Stomach (tissue), 9 donors: ENCODE results near the gene PLA2G4F. TPM values are rescaled to one million over a fixed set of nuclear protein-coding genes. Genes with fewer than 3 reads are reported as not detected.

Source experiments
- DNase-seq, 2 donors: peaks; one replicate each; pipeline versions ENCODE4 v3.0.0 to v3.0.0-alpha.2; 2013 to 2019
- H3K27ac ChIP-seq, 5 donors: fragments of 200-600 bp in 4 of 5; sonication (generic) in 4 of 5; one replicate each; pipeline ENCODE4 v1.5.1; 2013 to 2019; ENCODE audit warnings: mild to moderate bottlenecking in 1 of 5, moderate library complexity in 1 of 5
- H3K27me3 ChIP-seq, 3 donors: fragments of 200-600 bp; sonication (generic); one replicate each; pipeline ENCODE4 v1.5.1; 2017 to 2019; ENCODE audit warnings: mixed run types in 1 of 3
- H3K36me3 ChIP-seq, 4 donors: fragments of 200-600 bp; sonication (generic); 1 replicate in 3 of 4; 2 replicates in 1 of 4; pipeline ENCODE4 v1.5.1; 2016 to 2019
- H3K4me1 ChIP-seq, 4 donors: fragments of 200-600 bp; sonication (generic); one replicate each; pipeline ENCODE4 v1.5.1; 2016 to 2019
- H3K4me3 ChIP-seq, 4 donors: fragments of 200-600 bp; sonication (generic) in 3 of 4; one replicate each; pipeline ENCODE4 v1.5.1; 2016 to 2019; ENCODE audit warnings: mild to moderate bottlenecking in 1 of 4
- H3K9me3 ChIP-seq, 4 donors: fragments of 200-600 bp; sonication (generic); one replicate each; pipeline ENCODE4 v1.5.1; 2016 to 2019
- CTCF ChIP-seq, 7 experiments: fragments of 450-650 bp in 4 of 7; fragments of 200-600 bp in 3 of 7; sonication (generic) in 3 of 7; IDR thresholded peaks; one replicate each; pipeline ENCODE4 v1.5.1; 2016 to 2019; ENCODE audit warnings: antibody characterized with exemption in 7 of 7, control low read depth in 2 of 7, mild to moderate bottlenecking in 1 of 7
- EP300 ChIP-seq: sonication (generic); formaldehyde crosslinking; IDR thresholded peaks from one replicate; pipeline ENCODE4 v1.6.1; 2017; ENCODE audit warnings: antibody characterized with exemption
- POLR2A ChIP-seq, 4 donors: fragments of 450-650 bp; IDR thresholded peaks; one replicate each; pipeline ENCODE4 v1.6.1; 2016; ENCODE audit warnings: antibody characterized with exemption in 4 of 4, control low read depth in 2 of 4, mild to moderate bottlenecking in 1 of 4, moderate library complexity in 1 of 4
- POLR2AphosphoS5 ChIP-seq, 3 donors: sonication (generic); formaldehyde crosslinking; IDR thresholded peaks; one replicate each; pipeline ENCODE4 v1.6.1; 2016; ENCODE audit warnings: antibody characterized with exemption in 3 of 3
- WGBS, 5 donors: extraction: QIAGEN DNeasy Blood & Tissue Kit in 3 of 5; methylation state at CpG; one replicate each; pipeline versions ENCODE4 v1.1.5 to v1.1.7; 2013 to 2018; 5-methylcytosine and 5-hydroxymethylcytosine counted together
- intact Hi-C: fragments of 100-400 bp; cut with DNase I; formaldehyde crosslinking; loops from one replicate; pipeline ENCODE4 v1.15.1; 2023; ENCODE audit warnings: low total_unique reads
- polyA plus RNA-seq, 3 donors: library from polyadenylated mRNA; stranded (reverse); fragments of 200-250 nt; gene quantifications; one replicate each; pipeline ENCODE4 v1.2.3, GENCODE V29; 2013
- small RNA-seq, 4 donors: library from RNA; depleted of rRNA; stranded (forward); fragments of <200 nt; gene quantifications; one replicate each; pipeline ENCODE3, GENCODE V24; 2016
- total RNA-seq, 5 donors: library from RNA; depleted of rRNA; stranded (reverse); fragments of >200 nt; gene quantifications; one replicate each; pipeline versions ENCODE4 v1.1.0 to v1.2.3, GENCODE V29; 2014 to 2016
- donor health status: healthy with polysubstance abuse.
- donor health status: Bipolar disorder and iron deficiency.
- donor health status: healthy.

The PLA2G4F gene
- total and polyA plus RNA-seq, 8 donors, result 1.9 to 41.4 (median 8.4) TPM

GRCh38 chr15:42089942-42090341 is 66.5 kb downstream of the PLA2G4F start:
- Histone ChIP-seq H3K27ac (no peak overlapping the region), H3K27me3 (peaks cover 0 to 13% (median 0%) of the 10 kb centered on the region in 3 donors)
- 93 to 98% (median 94%) methylated on average over 4 of the region's 4 CpGs for WGBS, 5 donors

More at GRCh38 chr15:42089942-42090341, 66.5 kb downstream of the PLA2G4F start:
- Histone ChIP-seq H3K9me3 (no peaks in the 10 kb centered on the region), H3K4me1 (peaks cover 16 to 44% (median 37%) of the 10 kb centered on the region in 4 donors), H3K4me3 (no peak overlapping the region), H3K36me3 (no peaks in the 10 kb centered on the region)
- no peak for TF ChIP-seq EP300
- no peak for TF ChIP-seq POLR2A (IDR thresholded peaks at IDR 0.05)
- TF ChIP-seq CTCF (IDR thresholded peaks at IDR 0.05), result no peak
- no peak for TF ChIP-seq POLR2AphosphoS5 (IDR thresholded peaks at IDR 0.05)
- intact Hi-C loops, result no loop called here
- no peak for DNase-seq

Small RNA genes lying within 50 kb of the gene (small RNA-seq; reads per million reads assigned to genes)
- 0 to 0.62 (median 0.07) reads per million in 4 donors for gene MIR627

Other genes with a start within 250 kb of the PLA2G4F start
- gene EHD4, start 184.1 kb downstream of the PLA2G4F start, total RNA-seq, result 10 to 100 TPM in 4 of 5 donors, 1 to 10 TPM in 1; 9.4 to 86.4 (median 23.1) TPM
- gene EHD4, start 184.1 kb downstream of the PLA2G4F start, polyA plus RNA-seq, result 10 to 100 TPM in 1 of 3 donors, 1 to 10 TPM in 2; 5.8 to 12.1 (median 9.8) TPM
- gene PLA2G4E, start 135.6 kb downstream of the PLA2G4F start, total RNA-seq, result not detected
- gene PLA2G4E, start 135.6 kb downstream of the PLA2G4F start, polyA plus RNA-seq, result under 1 TPM in 1 of 3 donors, not detected in 2; 0.78 TPM
- 1 to 10 TPM in 2 of 5 donors, not detected in 3; 1.2 to 2.9 TPM for gene PLA2G4D, start 62.1 kb downstream of the PLA2G4F start, total RNA-seq
- gene PLA2G4D, start 62.1 kb downstream of the PLA2G4F start, polyA plus RNA-seq, result 1 to 10 TPM in 1 of 3 donors, under 1 TPM in 1, not detected in 1; 0.18 to 3.2 TPM
- gene VPS39, start 51.7 kb upstream of the PLA2G4F start, total RNA-seq, result 100 to 1,000 TPM in 2 of 5 donors, 10 to 100 TPM in 3; 71.9 to 635 (median 96.3) TPM
- gene VPS39, start 51.7 kb upstream of the PLA2G4F start, polyA plus RNA-seq, result 10 to 100 TPM; 22.2 to 28.4 (median 26.1) TPM
- gene GANC, start 116.6 kb upstream of the PLA2G4F start, total RNA-seq, result 10 to 100 TPM; 10.1 to 77.6 (median 26.6) TPM
- 1 to 10 TPM; 5.2 to 7.3 (median 5.3) TPM for gene GANC, start 116.6 kb upstream of the PLA2G4F start, polyA plus RNA-seq
- gene TMEM87A, start 116.8 kb upstream of the PLA2G4F start, total RNA-seq, result 100 to 1,000 TPM in 1 of 5 donors, 10 to 100 TPM in 4; 12.3 to 128 (median 42.3) TPM
- gene TMEM87A, start 116.8 kb upstream of the PLA2G4F start, polyA plus RNA-seq, result 10 to 100 TPM; 11.8 to 25.7 (median 19.3) TPM
- gene CAPN3, start 202.9 kb upstream of the PLA2G4F start, total RNA-seq, result 100 to 1,000 TPM in 1 of 5 donors, 10 to 100 TPM in 2, 1 to 10 TPM in 1, under 1 TPM in 1; 0.29 to 244 (median 13.9) TPM
- 10 to 100 TPM in 1 of 3 donors, 1 to 10 TPM in 2; 3.9 to 22.1 (median 7.3) TPM for gene CAPN3, start 202.9 kb upstream of the PLA2G4F start, polyA plus RNA-seq